OCI-LY3 (cell line): ENCODE measurements around the gene GAS2.
A peak's percentile ranks its signal among the peaks of the same experiment; 100 is the strongest.

ENCODE experiments used
- H2AFZ ChIP-seq: fragments of 200-600, 300-600 bp; shearing (Covaris generic); 2 replicates; pipeline ENCODE4 v1.6.0; 2014; ENCODE audit warnings: antibody characterized with exemption, low read depth, low read length
- H3K27ac ChIP-seq: fragments of 200-600, 300-600 bp; sonication (generic); 2 replicates; pipeline ENCODE4 v1.5.1; 2014; ENCODE audit warnings: mild to moderate bottlenecking, low read length, moderate library complexity, mixed read lengths
- H3K27me3 ChIP-seq: fragments of 200-600, 300-600 bp; sonication (generic); 2 replicates; pipeline ENCODE4 v1.6.1; 2014; ENCODE audit warnings: low read depth, low read length, mixed read lengths
- H3K36me3 ChIP-seq: fragments of 200-600, 300-600 bp; sonication (generic); replicated peaks from 2 replicates; pipeline ENCODE3; 2014; ENCODE audit warnings: low read depth, low read length, mixed read lengths
- H3K4me1 ChIP-seq: fragments of 300-600, 200-600 bp; sonication (generic); 2 replicates; pipeline ENCODE4 v1.6.1; 2014; ENCODE audit warnings: low read length, mixed read lengths
- H3K4me2 ChIP-seq: fragments of 200-600, 300-600 bp; sonication (generic); 2 replicates; pipeline ENCODE4 v1.6.1; 2014; ENCODE audit warnings: low read length, mixed read lengths
- H3K4me3 ChIP-seq: fragments of 300-600, 200-600 bp; sonication (generic); 2 replicates; pipeline ENCODE4 v1.5.1; 2014; ENCODE audit warnings: antibody characterized with exemption, mild to moderate bottlenecking, low read length, moderate library complexity
- H3K79me2 ChIP-seq: fragments of 300-600, 200-600 bp; shearing (Covaris generic); 2 replicates; pipeline ENCODE4 v1.6.1; 2014; ENCODE audit warnings: mild to moderate bottlenecking, low read length, mixed read lengths
- H3K9ac ChIP-seq: fragments of 300-600, 200-600 bp; shearing (Covaris generic); 2 replicates; pipeline ENCODE4 v1.6.0; 2014; ENCODE audit warnings: mild to moderate bottlenecking, low read length, moderate library complexity
- H3K9me3 ChIP-seq: fragments of 200-600, 300-600 bp; shearing (Covaris generic); 2 replicates; pipeline ENCODE4 v1.6.1; 2014; ENCODE audit warnings: low read length, mixed read lengths; ENCODE audit not compliant: insufficient read depth
- H4K20me1 ChIP-seq: fragments of 200-600, 300-600 bp; sonication (generic); 2 replicates; pipeline ENCODE4 v1.6.1; 2016; ENCODE audit warnings: low read length, mixed read lengths; ENCODE audit not compliant: insufficient read depth
- CTCF ChIP-seq: fragments of 200-600, 300-600 bp; sonication (generic); IDR thresholded peaks from 2 replicates; pipeline ENCODE4 v1.5.1; 2014; ENCODE audit warnings: antibody characterized with exemption, low read length, low read depth
- EZH2phosphoT487 ChIP-seq: fragments of 200-600 bp; shearing (Covaris generic); IDR thresholded peaks from 2 replicates; pipeline ENCODE4 v1.6.1; 2018; ENCODE audit warnings: antibody characterized with exemption, mixed run types, low read depth

GAS2 gene

GRCh38 chr11:22822203-22822602, 155.8 kb downstream of the GAS2 start:
- no peak overlapping the region for H2AFZ ChIP-seq
- no peaks in the 10 kb centered on the region for H3K79me2 ChIP-seq
- no peaks in the 10 kb centered on the region for H3K4me1 ChIP-seq
- no peaks in the 10 kb centered on the region for H3K9me3 ChIP-seq
- H3K36me3 ChIP-seq = peaks cover 29% of the 10 kb centered on the region
- H3K27me3 ChIP-seq = no peaks in the 10 kb centered on the region
- no peaks in the 10 kb centered on the region for H4K20me1 ChIP-seq
- TF ChIP-seq CTCF (no peak), EZH2phosphoT487 (no peak)
- no peak overlapping the region for H3K27ac ChIP-seq
- no peak overlapping the region for H3K4me2 ChIP-seq
- no peak overlapping the region for H3K4me3 ChIP-seq
- H3K9ac ChIP-seq = no peak overlapping the region

- H3K4me3 ChIP-seq = peak overlapping the region; percentile 90
- H4K20me1 ChIP-seq = no peaks in the 10 kb centered on the region
- no peak for TF ChIP-seq EZH2phosphoT487
- TF ChIP-seq CTCF = no peak
- H3K4me2 ChIP-seq = peak overlapping the region; percentile 61
- peaks cover 10% of the 10 kb centered on the region for H3K36me3 ChIP-seq
- H2AFZ ChIP-seq = no peak overlapping the region
- H3K9me3 ChIP-seq = no peaks in the 10 kb centered on the region
- H3K79me2 ChIP-seq = peaks cover 6% of the 10 kb centered on the region
- H3K9ac ChIP-seq = 0 out of 2 replicates have a peak overlapping the region, but pooled peaks have one; percentile 77
- peaks cover 11% of the 10 kb centered on the region for H3K4me1 ChIP-seq
- no peaks in the 10 kb centered on the region for H3K27me3 ChIP-seq
- no peak overlapping the region for H3K27ac ChIP-seq
Measured at GRCh38 chr11:22828373-22828772, 162.0 kb downstream of the GAS2 start.

GRCh38 chr11:22829231-22830081, 163.0 kb downstream of the GAS2 start, which contains the start of gene SVIP:
TSS of gene SVIP (minus strand) at chr11:22829801. CDS start at chr11:22829748, 53 bp downstream.
- Histone ChIP-seq H2AFZ (peak within 1 kb of the TSS; percentile 87), H3K4me2 (peak within 1 kb of the TSS; percentile 88), H3K36me3 (peaks cover 10% of the 10 kb centered on the region), H3K27ac (peak within 1 kb of the TSS; percentile 42), H3K4me3 (peak within 1 kb of the TSS; percentile 90), H4K20me1 (no peaks in the 10 kb centered on the region), H3K27me3 (no peaks in the 10 kb centered on the region), H3K79me2 (peaks cover 6% of the 10 kb centered on the region), H3K9ac (peak within 1 kb of the TSS; percentile 77), H3K4me1 (peaks cover 11% of the 10 kb centered on the region), H3K9me3 (no peaks in the 10 kb centered on the region)
- TF ChIP-seq CTCF (peak; percentile 73), EZH2phosphoT487 (no peak)

GRCh38 chr11:22830082-22830414, 163.6 kb downstream of the GAS2 start:
- Histone ChIP-seq H2AFZ (peak overlapping the region; percentile 87), H3K79me2 (peaks cover 6% of the 10 kb centered on the region), H3K4me1 (peaks cover 11% of the 10 kb centered on the region), H3K4me3 (peak overlapping the region; percentile 90), H3K27ac (no peak overlapping the region), H4K20me1 (no peaks in the 10 kb centered on the region), H3K36me3 (peaks cover 5% of the 10 kb centered on the region), H3K27me3 (no peaks in the 10 kb centered on the region), H3K4me2 (peak overlapping the region; percentile 88), H3K9me3 (no peaks in the 10 kb centered on the region), H3K9ac (peak overlapping the region; percentile 44; the same call in 1 of the 2 replicates)
- TF ChIP-seq CTCF (no peak; the same call in none of the 2 replicates), EZH2phosphoT487 (no peak)
